CD4-positive, alpha-beta T cell treated with Interleukin-12 subunit alpha and Interleukin-12 subunit beta, for 1 hour (primary cell): ENCODE results near the gene ANGPTL8.
A peak's percentile ranks its signal among the peaks of the same experiment; 100 is the strongest.

Source experiments
- DNase-seq: peaks from one replicate; pipeline ENCODE4 v3.0.0-alpha.2; 2020

The ANGPTL8 gene

DNA sequence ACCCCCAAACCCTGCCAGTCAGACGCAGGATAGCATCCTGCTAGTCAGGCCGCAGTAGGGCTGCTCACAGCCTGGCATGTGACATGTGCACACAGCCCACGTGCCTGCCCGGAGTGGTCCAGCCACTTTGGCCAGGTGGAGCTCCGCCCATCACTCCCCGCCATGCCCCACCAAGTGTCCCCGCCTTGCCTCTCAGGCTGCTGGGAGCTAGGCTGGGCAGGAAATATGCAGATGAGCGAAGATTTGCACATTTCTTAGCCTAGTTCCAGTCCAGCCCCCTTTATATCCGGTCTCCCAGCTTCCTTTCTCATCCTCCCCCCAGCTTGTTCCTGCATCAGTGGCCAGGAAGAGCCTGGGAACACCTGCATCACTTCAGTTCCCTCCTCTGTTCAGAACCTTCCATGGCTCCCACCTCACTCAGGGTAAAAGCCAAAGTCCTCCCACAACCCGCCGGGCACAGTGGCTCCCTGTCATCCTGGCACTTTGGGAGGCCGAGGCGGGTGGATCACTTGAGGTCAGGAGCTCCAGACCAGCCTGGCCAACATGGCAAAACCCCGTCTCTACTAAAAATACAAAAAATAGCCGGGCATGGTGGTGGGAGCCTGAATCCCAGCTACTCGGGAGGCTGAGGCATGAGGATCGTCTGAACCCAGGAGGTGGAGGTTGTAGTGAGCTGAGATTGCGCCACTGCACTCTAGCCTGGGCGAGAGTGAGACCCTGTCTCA is 25.2 kb downstream of the ANGPTL8 start:
- no peak for DNase-seq

- no peak for DNase-seq
These were observed 25.9 kb downstream of the ANGPTL8 start for GRCh38 chr19:11265177-11265784.

DNA sequence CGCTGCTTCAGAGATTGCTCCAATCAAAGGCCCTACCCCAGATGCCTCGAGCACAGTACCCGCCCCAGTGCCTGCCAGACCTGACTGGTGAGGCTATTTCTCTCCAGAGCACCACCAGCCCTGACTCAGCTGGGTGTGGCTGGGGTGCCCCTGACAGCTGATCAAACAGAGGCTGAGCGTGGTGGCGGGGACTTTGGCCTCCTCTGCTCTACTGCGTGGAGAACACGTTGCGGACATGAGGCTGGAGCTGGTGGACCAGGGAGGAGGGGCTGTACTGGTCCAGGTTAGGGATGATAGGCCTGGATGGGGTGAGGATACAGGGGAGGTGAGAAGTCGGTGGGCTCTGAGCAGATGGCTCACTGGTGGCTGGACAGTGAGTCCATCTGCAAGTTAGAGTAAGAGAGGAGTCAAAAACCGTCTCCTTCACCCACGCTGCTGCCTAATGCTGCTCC is 26.4 kb downstream of the ANGPTL8 start:
- DNase-seq: no peak

GRCh38 chr19:11267316-11268085 is 28.1 kb downstream of the ANGPTL8 start:
- no peak for DNase-seq

- DNase-seq: no peak
These were observed 29.4 kb downstream of the ANGPTL8 start for GRCh38 chr19:11268783-11269267.

DNA sequence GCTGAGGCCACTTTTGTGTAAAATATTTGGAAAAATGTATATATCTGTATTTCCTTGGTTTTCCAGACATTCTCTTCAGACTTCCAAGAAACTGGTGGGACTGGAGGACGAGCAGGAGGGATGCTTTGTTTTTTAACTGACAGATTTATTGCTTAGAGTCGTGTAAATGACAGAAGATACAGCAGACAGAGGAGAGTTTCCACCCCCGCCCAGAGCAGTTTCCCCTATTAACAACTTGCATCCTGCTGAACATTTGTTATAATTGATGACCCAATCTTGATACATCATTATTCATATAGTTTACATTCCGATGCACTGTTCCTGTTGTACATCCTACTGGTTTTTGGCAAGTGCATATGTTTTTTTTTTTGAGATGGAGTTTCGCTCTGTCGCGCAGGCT is 30.0 kb downstream of the ANGPTL8 start:
- DNase-seq: no peak

GRCh38 chr19:11273296-11273695 is 33.9 kb downstream of the ANGPTL8 start:
- no peak for DNase-seq

DNA sequence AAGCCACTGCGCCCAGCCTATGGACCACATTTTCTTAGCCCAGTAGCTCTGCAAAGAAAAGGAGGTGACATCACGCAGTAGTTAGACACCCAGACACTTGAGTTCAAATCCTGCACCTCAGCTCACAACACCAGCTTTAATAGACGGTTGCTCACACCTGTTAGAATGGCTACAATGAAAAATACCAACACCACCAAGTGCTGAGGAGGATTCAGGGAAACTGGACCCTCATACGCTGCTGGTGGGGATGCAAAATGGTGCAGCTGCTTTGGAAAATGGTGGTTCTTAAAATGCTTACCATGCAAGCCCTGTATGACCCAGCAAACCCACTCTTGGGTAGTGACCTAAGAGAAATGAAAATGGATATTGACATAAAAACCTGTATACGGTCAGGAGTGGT is 34.6 kb downstream of the ANGPTL8 start:
- no peak for DNase-seq

GRCh38 chr19:11274533-11275086 is 35.2 kb downstream of the ANGPTL8 start:
- DNase-seq: no peak

- no peak for DNase-seq
These were observed 39.3 kb downstream of the ANGPTL8 start for GRCh38 chr19:11278670-11279069.

DNA sequence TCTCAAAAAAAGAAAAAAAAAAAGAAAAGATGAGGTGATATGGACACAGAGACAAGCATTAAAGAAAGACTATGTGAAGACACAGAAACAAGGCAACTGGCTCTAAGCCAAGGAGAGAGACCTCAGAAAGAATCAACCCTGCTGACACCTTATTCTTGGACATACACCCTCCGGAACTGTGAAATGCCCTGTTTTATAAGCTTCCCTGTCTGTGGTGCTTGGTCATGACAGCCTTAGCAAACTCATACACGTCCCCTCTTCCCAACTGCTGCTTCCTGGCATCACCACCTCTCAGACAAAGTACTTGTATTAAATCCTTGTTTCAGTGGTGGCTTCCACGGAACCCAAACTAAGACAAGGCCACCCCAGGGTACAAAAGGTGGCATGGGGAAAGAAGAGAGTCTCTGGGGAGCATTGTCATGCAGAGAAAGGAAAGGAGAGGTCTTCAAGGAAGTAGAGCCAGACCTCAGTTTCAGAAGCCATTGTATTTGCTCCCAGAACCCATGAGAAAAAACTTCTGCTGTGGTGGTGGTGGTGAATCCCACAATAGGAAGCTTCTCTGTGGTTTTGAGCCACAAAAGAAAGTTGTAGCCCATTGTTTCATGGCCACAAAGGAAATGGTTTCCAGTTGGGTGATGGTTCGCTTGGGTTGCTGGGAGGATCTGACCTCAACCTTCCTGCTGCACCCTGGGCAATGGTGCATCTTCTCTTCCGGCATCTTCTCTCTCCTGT is 40.3 kb downstream of the ANGPTL8 start:
- peak; percentile 71 for DNase-seq

- no peak for DNase-seq
These were observed 42.1 kb downstream of the ANGPTL8 start for GRCh38 chr19:11281356-11282049.

DNA sequence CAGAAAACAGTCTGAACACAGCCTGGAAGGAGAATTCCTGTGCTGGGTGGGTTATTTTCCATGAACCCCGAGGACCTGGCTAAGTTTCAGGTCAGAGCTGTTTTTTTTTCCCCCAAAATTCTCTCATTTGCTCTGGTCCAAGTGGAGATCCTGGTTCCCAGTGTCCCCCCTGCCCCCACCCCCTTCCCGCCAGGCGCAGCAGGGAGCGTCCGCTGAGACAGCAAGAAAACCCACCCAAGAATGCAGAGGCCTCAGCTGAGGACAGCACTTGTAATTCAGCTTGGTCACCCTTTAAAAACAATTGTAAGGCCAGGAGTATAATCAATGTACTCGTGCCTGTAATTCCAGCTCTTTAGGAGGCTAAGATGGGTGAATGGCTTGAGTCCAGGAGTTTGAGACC is 45.1 kb downstream of the ANGPTL8 start:
- DNase-seq: no peak

- DNase-seq: no peak
These were observed 47.0 kb downstream of the ANGPTL8 start for GRCh38 chr19:11286312-11286974.

DNA sequence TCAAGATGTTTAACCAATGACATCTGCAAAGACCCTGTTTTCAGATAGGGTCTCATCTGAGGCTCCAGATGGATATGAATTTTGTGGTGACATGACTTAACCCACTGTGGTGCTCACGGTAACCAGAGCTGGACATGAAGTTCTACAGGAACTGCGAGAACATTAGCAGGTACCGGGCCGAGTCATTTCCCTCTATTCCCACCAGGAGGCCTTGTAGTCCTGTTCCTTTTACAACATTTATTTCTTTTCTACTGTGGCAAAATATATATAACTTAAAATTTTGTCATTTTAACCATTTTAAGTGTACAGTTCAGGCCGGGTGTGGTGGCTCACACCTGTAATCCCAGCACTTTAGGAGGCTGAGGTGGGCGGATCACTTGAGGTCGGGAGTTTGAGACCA is 48.9 kb downstream of the ANGPTL8 start:
- DNase-seq: no peak

GRCh38 chr19:11290256-11290655 is 50.8 kb downstream of the ANGPTL8 start:
- DNase-seq: no peak

DNA sequence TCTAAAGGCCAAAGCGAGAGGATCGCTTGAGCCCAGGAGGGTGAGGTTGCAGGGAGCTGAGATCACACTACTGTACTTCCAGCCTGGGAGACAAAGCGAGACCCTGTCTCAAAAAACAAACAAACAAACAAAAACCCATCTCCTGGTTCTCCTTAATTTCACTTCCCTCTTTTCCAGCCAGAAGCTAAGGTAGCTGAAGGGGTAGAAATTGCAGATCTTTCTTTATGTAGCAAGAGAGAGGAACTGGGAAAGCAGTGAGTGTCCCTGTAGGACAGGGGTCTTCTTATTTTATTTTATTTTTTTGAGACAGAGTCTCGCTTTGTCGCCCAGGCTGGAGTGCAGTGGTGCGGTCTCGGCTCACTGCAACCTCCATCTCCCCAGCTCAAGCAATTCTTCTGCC is 52.0 kb downstream of the ANGPTL8 start:
- DNase-seq: no peak
